HCT116 (cell line): ENCODE measurements around the gene VAV2.

ENCODE experiments used
- POLR2AphosphoS5 ChIP-seq: IDR thresholded peaks from 2 replicates; pipeline ENCODE4 v1.6.1; 2011; ENCODE audit warnings: mild to moderate bottlenecking, low read depth, low read length, moderate library complexity
- TF ChIP-seq, protein P1 (sequence below), 3 experiments: fragments of 200-600 bp in 1 of 3; sonication (generic) in 1 of 3; IDR thresholded peaks in 2 of 3; conservative IDR thresholded peaks in 1 of 3; 2 replicates each; pipeline ENCODE4 v1.5.1; 2012 to 2017; ENCODE audit warnings: low read depth in 2 of 3, low read length in 2 of 3, antibody characterized with exemption in 1 of 3, borderline replicate concordance in 1 of 3, control low read depth in 1 of 3, mild to moderate bottlenecking in 1 of 3, mixed read lengths in 1 of 3, mixed run types in 1 of 3, moderate library complexity in 1 of 3; ENCODE audit not compliant: insufficient read depth in 1 of 3

DNA sequence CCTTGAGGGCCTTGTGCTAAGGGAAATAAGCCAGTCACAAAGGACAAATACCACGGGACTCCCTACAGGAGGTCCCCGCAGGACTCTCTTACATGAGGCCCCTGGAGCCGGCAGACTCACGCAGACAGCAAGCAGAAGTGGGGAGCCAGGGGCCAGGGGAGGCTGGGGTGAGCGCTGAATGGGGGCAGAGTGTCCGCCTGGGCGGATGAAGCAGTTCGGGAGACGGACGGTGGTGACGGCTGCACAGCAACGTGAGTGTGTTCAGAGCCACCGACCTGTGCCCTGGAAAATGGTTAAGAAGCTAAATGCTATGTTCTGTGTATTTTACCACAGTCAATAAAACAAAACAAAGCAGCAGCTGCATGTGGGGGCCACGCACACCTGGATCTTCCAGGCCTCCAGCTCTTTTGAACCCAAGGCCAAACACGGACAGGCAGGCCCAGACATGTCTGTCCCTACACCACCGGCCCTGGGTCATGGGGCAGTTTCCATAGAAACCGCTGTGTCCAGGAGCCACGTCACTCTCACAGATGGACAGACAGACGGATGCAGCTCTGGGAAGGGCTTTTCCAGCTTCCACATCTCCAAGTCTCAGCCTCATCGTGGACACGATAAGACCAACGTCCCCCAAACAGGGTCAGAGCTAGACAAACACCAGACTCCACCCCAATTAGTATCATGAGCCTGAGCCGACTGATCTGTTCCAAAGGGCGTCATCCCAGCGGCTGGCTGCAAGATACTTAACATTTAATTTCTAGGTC, 103.9 kb downstream of the VAV2 start:
- TF ChIP-seq, protein P1, sequence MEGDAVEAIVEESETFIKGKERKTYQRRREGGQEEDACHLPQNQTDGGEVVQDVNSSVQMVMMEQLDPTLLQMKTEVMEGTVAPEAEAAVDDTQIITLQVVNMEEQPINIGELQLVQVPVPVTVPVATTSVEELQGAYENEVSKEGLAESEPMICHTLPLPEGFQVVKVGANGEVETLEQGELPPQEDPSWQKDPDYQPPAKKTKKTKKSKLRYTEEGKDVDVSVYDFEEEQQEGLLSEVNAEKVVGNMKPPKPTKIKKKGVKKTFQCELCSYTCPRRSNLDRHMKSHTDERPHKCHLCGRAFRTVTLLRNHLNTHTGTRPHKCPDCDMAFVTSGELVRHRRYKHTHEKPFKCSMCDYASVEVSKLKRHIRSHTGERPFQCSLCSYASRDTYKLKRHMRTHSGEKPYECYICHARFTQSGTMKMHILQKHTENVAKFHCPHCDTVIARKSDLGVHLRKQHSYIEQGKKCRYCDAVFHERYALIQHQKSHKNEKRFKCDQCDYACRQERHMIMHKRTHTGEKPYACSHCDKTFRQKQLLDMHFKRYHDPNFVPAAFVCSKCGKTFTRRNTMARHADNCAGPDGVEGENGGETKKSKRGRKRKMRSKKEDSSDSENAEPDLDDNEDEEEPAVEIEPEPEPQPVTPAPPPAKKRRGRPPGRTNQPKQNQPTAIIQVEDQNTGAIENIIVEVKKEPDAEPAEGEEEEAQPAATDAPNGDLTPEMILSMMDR (IDR thresholded peaks at IDR 0.05 in 2 of 3, conservative IDR thresholded peaks at IDR 0.05 in 1 of 3; ENCODE audit: borderline replicate concordance in 1 of 3, insufficient read depth in 1 of 3, low read depth in 2 of 3, low read length in 2 of 3), result no peak
- TF ChIP-seq POLR2AphosphoS5, result no peak
